ENCODE results near the gene AXDND1.
A peak's percentile ranks its signal among the peaks of the same experiment; 100 is the strongest.
"Not testable (repeated sequence)": the region's sequence is repeated elsewhere in the genome, so short reads cannot be mapped to it uniquely, and the experiment has no call there.

AXDND1 gene

GRCh38 chr1:179393721-179394120, 27.9 kb downstream of the AXDND1 start:
- Histone ChIP-seq H3K27me3 (ENCODE audit: insufficient read depth, low read length) (no peaks in the 10 kb centered on the region), H3K4ac (ENCODE audit: low read depth, low read length) (no peak overlapping the region), H2AK5ac (ENCODE audit: low read length) (no peak overlapping the region), H3K23ac (ENCODE audit: low read length) (no peak overlapping the region), H3K27ac (ENCODE audit: low read depth, low read length) (no peak overlapping the region), H3K79me2 (ENCODE audit: control insufficient read depth, insufficient read depth, low read length, poor library complexity) (no peaks in the 10 kb centered on the region), H2BK12ac (ENCODE audit: low read length) (no peak overlapping the region), H4K8ac (ENCODE audit: low read depth, low read length) (no peak overlapping the region), H3K4me1 (ENCODE audit: control insufficient read depth in 1 of 2, insufficient read depth in 2 of 2, low read length in 2 of 2) (no peaks in the 10 kb centered on the region), H3K36me3 (ENCODE audit: control insufficient read depth in 1 of 2, insufficient read depth in 2 of 2, low read length in 2 of 2) (no peaks in the 10 kb centered on the region), H3K14ac (ENCODE audit: low read length) (no peak overlapping the region), H3K9me3 (ENCODE audit: insufficient read depth, low read depth, low read length) (no peaks in the 10 kb centered on the region), H2AFZ (ENCODE audit: insufficient read depth, low read length, poor library complexity) (no peak overlapping the region), H4K12ac (ENCODE audit: low read depth, low read length) (no peak overlapping the region), H3K4me3 (ENCODE audit: low read depth, low read length) (no peak overlapping the region), H3K9ac (ENCODE audit: low read length) (no peak overlapping the region), H3K79me1 (ENCODE audit: low read length) (no peaks in the 10 kb centered on the region), H2BK120ac (ENCODE audit: insufficient read depth, low read length, poor library complexity) (no peak overlapping the region), H3K4me2 (ENCODE audit: low read length) (no peak overlapping the region), H3K18ac (ENCODE audit: low read length) (no peak overlapping the region), H2BK5ac (ENCODE audit: low read depth, low read length, poor library complexity) (no peak overlapping the region), H4K91ac (ENCODE audit: low read depth, low read length) (no peak overlapping the region)
- WGBS (ENCODE audit: extremely low coverage, insufficient coverage, insufficient read length), result no CpG with 5 or more reads among the region's 3 CpGs
- peak in 1 of 2 donors; percentile 55 for DNase-seq

- not testable (repeated sequence) for H3K14ac ChIP-seq (ENCODE audit: low read length); H3K79me1 ChIP-seq (ENCODE audit: low read length); H3K79me2 ChIP-seq (ENCODE audit: control insufficient read depth, insufficient read depth, low read length, poor library complexity); DNase-seq; H3K4ac ChIP-seq (ENCODE audit: low read depth, low read length); H2BK12ac ChIP-seq (ENCODE audit: low read length); H4K12ac ChIP-seq (ENCODE audit: low read depth, low read length); H3K23ac ChIP-seq (ENCODE audit: low read length); H2AK5ac ChIP-seq (ENCODE audit: low read length); H2BK5ac ChIP-seq (ENCODE audit: low read depth, low read length, poor library complexity); H2BK120ac ChIP-seq (ENCODE audit: insufficient read depth, low read length, poor library complexity); H3K4me2 ChIP-seq (ENCODE audit: low read length); H2AFZ ChIP-seq (ENCODE audit: insufficient read depth, low read length, poor library complexity); H3K9me3 ChIP-seq (ENCODE audit: insufficient read depth, low read depth, low read length); H3K27me3 ChIP-seq (ENCODE audit: insufficient read depth, low read length); H3K27ac ChIP-seq (ENCODE audit: low read depth, low read length); H3K36me3 ChIP-seq (ENCODE audit: control insufficient read depth in 1 of 2, insufficient read depth in 2 of 2, low read length in 2 of 2); H4K8ac ChIP-seq (ENCODE audit: low read depth, low read length); H4K91ac ChIP-seq (ENCODE audit: low read depth, low read length); H3K9ac ChIP-seq (ENCODE audit: low read length); H3K4me3 ChIP-seq (ENCODE audit: low read depth, low read length); H3K4me1 ChIP-seq (ENCODE audit: control insufficient read depth in 1 of 2, insufficient read depth in 2 of 2, low read length in 2 of 2); H3K18ac ChIP-seq (ENCODE audit: low read length)
- no CpG with 5 or more reads among the region's 2 CpGs for WGBS (ENCODE audit: extremely low coverage, insufficient coverage, insufficient read length)
These were observed 33.6 kb downstream of the AXDND1 start for GRCh38 chr1:179399399-179399798.

DNA sequence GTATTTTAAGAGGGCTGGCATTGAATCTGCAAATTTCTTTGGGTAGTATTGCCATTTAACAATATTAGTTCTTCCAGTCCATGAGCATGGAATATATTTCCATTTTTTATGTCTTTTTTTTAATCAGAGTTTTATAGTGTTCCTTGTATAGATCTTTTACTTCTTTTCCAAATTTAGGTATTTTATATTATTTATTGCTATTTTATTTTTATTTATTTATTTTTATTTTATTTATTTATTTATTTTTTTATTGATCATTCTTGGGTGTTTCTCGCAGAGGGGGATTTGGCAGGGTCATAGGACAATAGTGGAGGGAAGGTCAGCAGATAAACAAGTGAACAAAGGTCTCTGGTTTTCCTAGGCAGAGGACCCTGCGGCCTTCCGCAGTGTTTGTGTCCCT, 52.0 kb downstream of the AXDND1 start:
- no CpG with 5 or more reads among the region's 3 CpGs for WGBS (ENCODE audit: extremely low coverage, insufficient coverage, insufficient read length)
- not testable (repeated sequence) for H2BK5ac ChIP-seq (ENCODE audit: low read depth, low read length, poor library complexity); H3K4ac ChIP-seq (ENCODE audit: low read depth, low read length); H2AK5ac ChIP-seq (ENCODE audit: low read length); H2BK120ac ChIP-seq (ENCODE audit: insufficient read depth, low read length, poor library complexity); H4K8ac ChIP-seq (ENCODE audit: low read depth, low read length); H2AFZ ChIP-seq (ENCODE audit: insufficient read depth, low read length, poor library complexity); H3K9me3 ChIP-seq (ENCODE audit: insufficient read depth, low read depth, low read length); H3K9ac ChIP-seq (ENCODE audit: low read length); H3K23ac ChIP-seq (ENCODE audit: low read length); H3K14ac ChIP-seq (ENCODE audit: low read length); H3K18ac ChIP-seq (ENCODE audit: low read length); H4K91ac ChIP-seq (ENCODE audit: low read depth, low read length); H3K4me1 ChIP-seq (ENCODE audit: control insufficient read depth in 1 of 2, insufficient read depth in 2 of 2, low read length in 2 of 2); H3K79me2 ChIP-seq (ENCODE audit: control insufficient read depth, insufficient read depth, low read length, poor library complexity); H3K27ac ChIP-seq (ENCODE audit: low read depth, low read length); H3K4me2 ChIP-seq (ENCODE audit: low read length); DNase-seq; H3K27me3 ChIP-seq (ENCODE audit: insufficient read depth, low read length); H3K4me3 ChIP-seq (ENCODE audit: low read depth, low read length); H3K36me3 ChIP-seq (ENCODE audit: control insufficient read depth in 1 of 2, insufficient read depth in 2 of 2, low read length in 2 of 2); H2BK12ac ChIP-seq (ENCODE audit: low read length); H4K12ac ChIP-seq (ENCODE audit: low read depth, low read length); H3K79me1 ChIP-seq (ENCODE audit: low read length)

GRCh38 chr1:179418706-179419105, 52.9 kb downstream of the AXDND1 start:
- H3K36me3 ChIP-seq (ENCODE audit: control insufficient read depth in 1 of 2, insufficient read depth in 2 of 2, low read length in 2 of 2); H3K4me1 ChIP-seq (ENCODE audit: control insufficient read depth in 1 of 2, insufficient read depth in 2 of 2, low read length in 2 of 2); H2AK5ac ChIP-seq (ENCODE audit: low read length); H3K79me2 ChIP-seq (ENCODE audit: control insufficient read depth, insufficient read depth, low read length, poor library complexity); H3K9ac ChIP-seq (ENCODE audit: low read length); H3K9me3 ChIP-seq (ENCODE audit: insufficient read depth, low read depth, low read length); H2BK5ac ChIP-seq (ENCODE audit: low read depth, low read length, poor library complexity); H3K79me1 ChIP-seq (ENCODE audit: low read length); H3K4ac ChIP-seq (ENCODE audit: low read depth, low read length); H4K12ac ChIP-seq (ENCODE audit: low read depth, low read length); DNase-seq; H2BK120ac ChIP-seq (ENCODE audit: insufficient read depth, low read length, poor library complexity); H3K18ac ChIP-seq (ENCODE audit: low read length); H2BK12ac ChIP-seq (ENCODE audit: low read length); H3K4me3 ChIP-seq (ENCODE audit: low read depth, low read length); H3K23ac ChIP-seq (ENCODE audit: low read length); H3K27me3 ChIP-seq (ENCODE audit: insufficient read depth, low read length); H3K14ac ChIP-seq (ENCODE audit: low read length); H4K8ac ChIP-seq (ENCODE audit: low read depth, low read length); H4K91ac ChIP-seq (ENCODE audit: low read depth, low read length); H3K27ac ChIP-seq (ENCODE audit: low read depth, low read length); H2AFZ ChIP-seq (ENCODE audit: insufficient read depth, low read length, poor library complexity); H3K4me2 ChIP-seq (ENCODE audit: low read length): not testable (repeated sequence)
- no CpG with 5 or more reads among the region's 32 CpGs for WGBS (ENCODE audit: extremely low coverage, insufficient coverage, insufficient read length)
